Stomach (tissue), 9 donors: ENCODE data around the gene PRRX2. TPM values are rescaled to one million over a fixed set of nuclear protein-coding genes. Genes with fewer than 3 reads are reported as not detected.

Source experiments
- DNase-seq, 2 donors: peaks; one replicate each; pipeline versions ENCODE4 v3.0.0 to v3.0.0-alpha.2; 2013 to 2019
- H3K27ac ChIP-seq, 5 donors: fragments of 200-600 bp in 4 of 5; sonication (generic) in 4 of 5; one replicate each; pipeline ENCODE4 v1.5.1; 2013 to 2019; ENCODE audit warnings: mild to moderate bottlenecking in 1 of 5, moderate library complexity in 1 of 5
- H3K27me3 ChIP-seq, 3 donors: fragments of 200-600 bp; sonication (generic); one replicate each; pipeline ENCODE4 v1.5.1; 2017 to 2019; ENCODE audit warnings: mixed run types in 1 of 3
- H3K36me3 ChIP-seq, 4 donors: fragments of 200-600 bp; sonication (generic); 1 replicate in 3 of 4; 2 replicates in 1 of 4; pipeline ENCODE4 v1.5.1; 2016 to 2019
- H3K4me1 ChIP-seq, 4 donors: fragments of 200-600 bp; sonication (generic); one replicate each; pipeline ENCODE4 v1.5.1; 2016 to 2019
- H3K4me3 ChIP-seq, 4 donors: fragments of 200-600 bp; sonication (generic) in 3 of 4; one replicate each; pipeline ENCODE4 v1.5.1; 2016 to 2019; ENCODE audit warnings: mild to moderate bottlenecking in 1 of 4
- H3K9me3 ChIP-seq, 4 donors: fragments of 200-600 bp; sonication (generic); one replicate each; pipeline ENCODE4 v1.5.1; 2016 to 2019
- EP300 ChIP-seq: sonication (generic); formaldehyde crosslinking; IDR thresholded peaks from one replicate; pipeline ENCODE4 v1.6.1; 2017; ENCODE audit warnings: antibody characterized with exemption
- POLR2A ChIP-seq, 4 donors: fragments of 450-650 bp; IDR thresholded peaks; one replicate each; pipeline ENCODE4 v1.6.1; 2016; ENCODE audit warnings: antibody characterized with exemption in 4 of 4, control low read depth in 2 of 4, mild to moderate bottlenecking in 1 of 4, moderate library complexity in 1 of 4
- POLR2AphosphoS5 ChIP-seq, 3 donors: sonication (generic); formaldehyde crosslinking; IDR thresholded peaks; one replicate each; pipeline ENCODE4 v1.6.1; 2016; ENCODE audit warnings: antibody characterized with exemption in 3 of 3
- WGBS, 5 donors: extraction: QIAGEN DNeasy Blood & Tissue Kit in 3 of 5; methylation state at CpG; one replicate each; pipeline versions ENCODE4 v1.1.5 to v1.1.7; 2013 to 2018; 5-methylcytosine and 5-hydroxymethylcytosine counted together
- intact Hi-C: fragments of 100-400 bp; cut with DNase I; formaldehyde crosslinking; loops from one replicate; pipeline ENCODE4 v1.15.1; 2023; ENCODE audit warnings: low total_unique reads
- polyA plus RNA-seq, 3 donors: library from polyadenylated mRNA; stranded (reverse); fragments of 200-250 nt; gene quantifications; one replicate each; pipeline ENCODE4 v1.2.3, GENCODE V29; 2013
- total RNA-seq, 5 donors: library from RNA; depleted of rRNA; stranded (reverse); fragments of >200 nt; gene quantifications; one replicate each; pipeline versions ENCODE4 v1.1.0 to v1.2.3, GENCODE V29; 2014 to 2016
- TF ChIP-seq, protein P1 (sequence below), 7 experiments: fragments of 450-650 bp in 4 of 7; fragments of 200-600 bp in 3 of 7; sonication (generic) in 3 of 7; IDR thresholded peaks; one replicate each; pipeline ENCODE4 v1.5.1; 2016 to 2019; ENCODE audit warnings: antibody characterized with exemption in 7 of 7, control low read depth in 2 of 7, mild to moderate bottlenecking in 1 of 7
- donor health status: healthy with polysubstance abuse.
- donor health status: Bipolar disorder and iron deficiency.
- donor health status: healthy.

Gene PRRX2
- total and polyA plus RNA-seq, 8 donors, result 0.87 to 8.4 (median 3.0) TPM; not detected in 2

DNA sequence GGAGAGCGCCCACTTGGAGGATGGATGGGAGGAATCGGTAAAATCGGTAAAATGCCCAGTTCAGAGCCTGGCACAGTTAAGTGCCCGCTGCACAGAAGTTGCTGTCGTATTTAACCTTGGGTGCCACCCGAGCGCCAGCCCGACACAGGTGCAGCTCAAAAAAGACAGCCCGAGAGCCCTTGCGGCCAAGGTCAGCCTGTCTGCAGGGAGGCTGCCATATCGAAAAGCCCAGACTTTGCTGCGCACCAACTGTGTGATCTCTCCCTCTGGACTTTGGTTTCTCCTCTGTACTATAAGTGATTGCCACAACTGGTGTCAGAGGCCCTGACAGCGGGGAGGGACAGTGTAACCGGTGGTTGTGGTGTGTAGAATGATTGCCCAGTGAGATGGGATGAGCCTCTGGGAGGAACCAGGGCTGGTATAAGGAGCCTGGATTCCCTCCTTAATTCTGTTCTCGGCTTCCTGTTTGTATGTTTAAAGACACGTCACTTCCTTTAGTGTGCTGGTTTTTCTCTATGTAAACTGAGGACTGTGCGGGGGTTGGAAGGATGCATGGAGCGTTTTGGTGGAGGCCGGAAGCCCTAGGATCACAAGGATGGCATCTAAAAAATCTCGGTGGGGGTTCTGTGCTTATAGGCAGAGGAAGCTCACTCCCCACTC is 38.7 kb upstream of the PRRX2 start:
- H3K27ac ChIP-seq, result peak overlapping the region; percentile 94 to 98 (median 96)
- H3K4me1 ChIP-seq, result peaks cover 51 to 74% (median 61%) of the 10 kb centered on the region in 4 donors
- H3K9me3 ChIP-seq, result no peaks in the 10 kb centered on the region
- H3K36me3 ChIP-seq, result peaks cover 0 to 4% (median under 1%) of the 10 kb centered on the region in 4 donors
- H3K4me3 ChIP-seq, result peak overlapping the region; percentile 81 to 90 (median 88)
- intact Hi-C loops, result no loop called here
- WGBS, 5 donors, result 1 to 3% (median 1%) methylated on average over 17 to 20 of the region's 20 CpGs
- H3K27me3 ChIP-seq, result no peaks in the 10 kb centered on the region
- DNase-seq, result peak in 1 of 2 donors; percentile 58
- TF ChIP-seq, protein P1, sequence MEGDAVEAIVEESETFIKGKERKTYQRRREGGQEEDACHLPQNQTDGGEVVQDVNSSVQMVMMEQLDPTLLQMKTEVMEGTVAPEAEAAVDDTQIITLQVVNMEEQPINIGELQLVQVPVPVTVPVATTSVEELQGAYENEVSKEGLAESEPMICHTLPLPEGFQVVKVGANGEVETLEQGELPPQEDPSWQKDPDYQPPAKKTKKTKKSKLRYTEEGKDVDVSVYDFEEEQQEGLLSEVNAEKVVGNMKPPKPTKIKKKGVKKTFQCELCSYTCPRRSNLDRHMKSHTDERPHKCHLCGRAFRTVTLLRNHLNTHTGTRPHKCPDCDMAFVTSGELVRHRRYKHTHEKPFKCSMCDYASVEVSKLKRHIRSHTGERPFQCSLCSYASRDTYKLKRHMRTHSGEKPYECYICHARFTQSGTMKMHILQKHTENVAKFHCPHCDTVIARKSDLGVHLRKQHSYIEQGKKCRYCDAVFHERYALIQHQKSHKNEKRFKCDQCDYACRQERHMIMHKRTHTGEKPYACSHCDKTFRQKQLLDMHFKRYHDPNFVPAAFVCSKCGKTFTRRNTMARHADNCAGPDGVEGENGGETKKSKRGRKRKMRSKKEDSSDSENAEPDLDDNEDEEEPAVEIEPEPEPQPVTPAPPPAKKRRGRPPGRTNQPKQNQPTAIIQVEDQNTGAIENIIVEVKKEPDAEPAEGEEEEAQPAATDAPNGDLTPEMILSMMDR (IDR thresholded peaks at IDR 0.05), result no peak
- TF ChIP-seq POLR2AphosphoS5 (IDR thresholded peaks at IDR 0.05) (no peak), EP300 (no peak), POLR2A (IDR thresholded peaks at IDR 0.05) (no peak)

DNA sequence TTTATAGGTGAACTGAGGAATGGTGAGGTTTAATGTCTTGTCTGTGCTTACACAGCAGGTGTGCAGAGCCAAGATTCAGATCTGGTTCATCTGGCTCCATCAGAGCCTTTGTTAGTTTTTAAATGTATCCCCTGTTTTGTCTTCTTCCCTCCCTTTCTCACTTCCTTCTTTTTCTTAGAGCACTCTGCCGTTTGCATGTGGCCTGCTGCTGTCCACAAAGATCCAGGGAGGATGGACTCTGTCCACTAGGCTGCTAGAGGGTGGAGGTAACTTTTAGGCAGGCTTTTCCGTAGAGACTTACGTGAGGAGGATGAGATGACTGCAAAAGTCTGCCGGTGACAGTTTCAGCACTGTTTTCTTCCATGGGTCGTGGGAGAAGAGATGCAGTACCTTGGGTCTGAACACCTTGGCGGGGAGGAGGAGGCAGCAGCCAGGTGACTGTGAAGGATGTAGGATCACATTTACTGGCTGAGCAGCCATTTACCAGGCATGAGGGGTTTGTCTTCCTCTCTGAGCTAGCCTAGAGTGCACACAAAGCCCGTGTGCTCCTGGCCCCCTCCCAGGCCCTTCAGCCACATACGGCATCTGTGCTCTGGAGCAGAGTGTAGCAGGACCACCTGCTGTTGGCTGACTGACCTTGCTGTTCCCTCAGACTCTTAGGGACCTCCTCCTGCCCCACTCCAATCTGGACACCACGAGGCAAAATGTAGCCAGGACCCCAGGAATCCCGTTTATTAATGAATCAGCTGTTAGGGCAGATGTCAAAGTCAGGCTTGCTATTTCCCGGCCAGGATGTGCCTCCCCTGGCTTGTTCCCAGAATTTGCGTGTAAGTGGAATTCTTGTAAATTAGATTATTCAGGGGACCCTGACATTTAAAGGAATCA is 37.6 kb upstream of the PRRX2 start:
- Histone ChIP-seq H3K4me3 (peak overlapping the region; percentile 81 to 90 (median 88)), H3K36me3 (peaks cover 3 to 12% (median 8%) of the 10 kb centered on the region in 4 donors), H3K9me3 (no peaks in the 10 kb centered on the region), H3K4me1 (peaks cover 55 to 85% (median 67%) of the 10 kb centered on the region in 4 donors), H3K27me3 (no peaks in the 10 kb centered on the region), H3K27ac (peak overlapping the region in 4 of 5 donors; percentile 94 to 97 (median 96))
- intact Hi-C loops, result no loop called here
- TF ChIP-seq, protein P1 (IDR thresholded peaks at IDR 0.05), result no peak
- TF ChIP-seq EP300 (no peak), POLR2AphosphoS5 (IDR thresholded peaks at IDR 0.05) (no peak), POLR2A (IDR thresholded peaks at IDR 0.05) (no peak)
- DNase-seq, result no peak
- WGBS, 5 donors, result 36 to 50% (median 42%) methylated on average over 12 of the region's 12 CpGs

DNA sequence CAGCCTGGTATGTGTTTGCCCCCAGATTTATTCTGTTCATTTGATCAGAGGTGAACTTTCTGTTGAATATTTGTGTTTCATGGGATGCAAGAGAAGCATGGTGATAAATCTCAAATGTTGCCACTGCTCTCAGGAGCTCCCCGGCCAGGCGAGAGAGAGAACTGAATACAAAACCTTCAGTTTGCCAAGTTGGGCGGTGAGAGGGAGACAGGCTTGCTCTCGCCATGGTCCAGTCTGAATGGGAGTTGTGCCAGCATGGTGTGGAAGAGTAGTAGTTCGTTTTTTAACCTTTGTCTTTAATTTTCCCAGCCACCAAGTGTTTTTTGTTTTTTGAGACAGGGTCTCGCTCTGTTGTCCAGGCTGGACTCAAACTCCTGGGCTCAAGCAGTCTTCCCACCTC is 36.7 kb upstream of the PRRX2 start:
- no peak for TF ChIP-seq POLR2A (IDR thresholded peaks at IDR 0.05)
- TF ChIP-seq POLR2AphosphoS5 (IDR thresholded peaks at IDR 0.05), result no peak
- TF ChIP-seq, protein P1 (IDR thresholded peaks at IDR 0.05), result no peak
- no peak for TF ChIP-seq EP300
- no peaks in the 10 kb centered on the region for H3K9me3 ChIP-seq
- peaks cover 55 to 89% (median 69%) of the 10 kb centered on the region in 4 donors for H3K4me1 ChIP-seq
- 51 to 73% (median 65%) methylated on average over 6 of the region's 6 CpGs for WGBS, 5 donors
- H3K36me3 ChIP-seq, result peaks cover 12 to 21% (median 17%) of the 10 kb centered on the region in 4 donors
- DNase-seq, result no peak
- intact Hi-C loops, result no loop called here
- no peaks in the 10 kb centered on the region for H3K27me3 ChIP-seq
- H3K4me3 ChIP-seq, result no peak overlapping the region
- H3K27ac ChIP-seq, result peak overlapping the region in 1 of 5 donors; percentile 94

DNA sequence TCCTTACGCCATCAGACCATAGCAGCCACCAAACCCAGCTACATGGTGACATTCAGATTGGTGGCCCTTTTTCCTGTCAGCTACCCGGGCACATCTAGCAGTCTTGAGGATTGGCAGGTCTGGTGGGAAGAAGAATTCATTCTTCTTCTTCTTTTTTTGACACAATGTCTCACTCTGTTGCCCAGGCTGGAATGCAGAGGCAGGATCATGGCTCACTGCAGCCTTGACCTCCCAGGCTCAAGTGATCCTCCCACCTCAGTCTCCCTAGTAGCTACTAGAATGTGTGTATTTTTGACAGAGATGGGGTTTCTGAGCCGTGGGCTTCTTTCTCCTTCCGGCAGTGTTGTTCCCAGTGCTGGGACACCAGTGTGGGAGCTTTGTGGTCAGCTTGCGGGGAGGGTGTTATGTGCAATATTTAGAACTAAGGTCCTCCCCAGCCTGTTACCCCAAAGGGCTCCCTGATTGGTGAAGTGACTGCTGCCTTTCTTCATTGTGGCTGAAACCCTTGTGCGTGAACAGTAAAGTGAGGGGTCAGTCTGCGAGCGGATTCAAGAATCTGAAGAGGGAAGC is 36.1 kb upstream of the PRRX2 start:
- WGBS, 5 donors, result 79 to 90% (median 85%) methylated on average over 8 of the region's 8 CpGs
- Histone ChIP-seq H3K36me3 (peaks cover 18 to 27% (median 23%) of the 10 kb centered on the region in 4 donors), H3K9me3 (no peaks in the 10 kb centered on the region), H3K4me3 (no peak overlapping the region), H3K27me3 (no peaks in the 10 kb centered on the region), H3K27ac (peak overlapping the region in 1 of 5 donors; percentile 94), H3K4me1 (peaks cover 55 to 84% (median 68%) of the 10 kb centered on the region in 4 donors)
- intact Hi-C loops, result no loop called here
- TF ChIP-seq POLR2A (IDR thresholded peaks at IDR 0.05), result no peak
- TF ChIP-seq POLR2AphosphoS5 (IDR thresholded peaks at IDR 0.05), result no peak
- TF ChIP-seq, protein P1 (IDR thresholded peaks at IDR 0.05), result no peak
- no peak for DNase-seq
